Activated CD4-positive, alpha-beta memory T cell treated with anti-CD3 and anti-CD28 coated beads, Interleukin-2, amount 10 ng/mL, durations not matched to agents 7 days and 5 days (primary cell): ENCODE data around the gene CORO2B. TPM values are rescaled to one million over a fixed set of nuclear protein-coding genes. Genes with fewer than 3 reads are reported as not detected.

ENCODE experiments used
- CTCF ChIA-PET: fragments of 350-600 bp; sonication (Branson Sonifier 250); formaldehyde crosslinking; loops from one replicate; lab custom pipeline; 2021; ENCODE audit warnings: antibody characterized with exemption, inconsistent platforms; lab: Charles Lee
- POLR2A ChIA-PET: fragments of 350-600 bp; sonication (Branson Sonifier 250); formaldehyde crosslinking; loops from one replicate; lab custom pipeline; 2021; ENCODE audit warnings: antibody characterized with exemption; lab: Charles Lee
- DNase-seq: peaks from one replicate; pipeline ENCODE4 v3.0.0-alpha.2; 2020
- H3K27ac Mint-ChIP-seq: one replicate; pipeline ENCODE4 v1.8.0; 2021; ENCODE audit warnings: mild to moderate bottlenecking, mixed read lengths
- H3K27me3 Mint-ChIP-seq: one replicate; pipeline ENCODE4 v1.8.0; 2021; ENCODE audit warnings: mixed read lengths
- H3K36me3 Mint-ChIP-seq: one replicate; pipeline ENCODE4 v1.8.0; 2021; ENCODE audit warnings: low read depth, mixed read lengths
- H3K4me1 Mint-ChIP-seq: one replicate; pipeline ENCODE4 v1.8.0; 2021; ENCODE audit warnings: mixed read lengths
- H3K4me3 Mint-ChIP-seq: one replicate; pipeline ENCODE4 v1.8.0; 2021; ENCODE audit warnings: mild to moderate bottlenecking, mixed read lengths
- H3K9me3 Mint-ChIP-seq: one replicate; pipeline ENCODE4 v1.8.0; 2021; ENCODE audit warnings: mixed read lengths
- total RNA-seq, 2 experiments: library from RNA; stranded (reverse); gene quantifications; one replicate each; pipeline ENCODE4 v1.2.3, GENCODE V29; 2021

The CORO2B gene
- total RNA-seq, 2 experiments from 2014 or later = not detected

- H3K27ac Mint-ChIP-seq = no peak overlapping the region
- DNase-seq = no peak
- H3K4me1 Mint-ChIP-seq = no peaks in the 10 kb centered on the region
- no peaks in the 10 kb centered on the region for H3K36me3 Mint-ChIP-seq
- H3K4me3 Mint-ChIP-seq = no peak overlapping the region
- H3K27me3 Mint-ChIP-seq = peaks cover 8% of the 10 kb centered on the region
- ChIA-PET POLR2A (no interaction called here), CTCF (interaction anchor here (1.0 kb wide), 1 partner anchor 41 kb away, joined by 3 read pairs; no protein-coding TSS in a partner anchor)
- H3K9me3 Mint-ChIP-seq = no peaks in the 10 kb centered on the region
These were observed 136.3 kb downstream of the CORO2B start for GRCh38 chr15:68715111-68715510.

DNA sequence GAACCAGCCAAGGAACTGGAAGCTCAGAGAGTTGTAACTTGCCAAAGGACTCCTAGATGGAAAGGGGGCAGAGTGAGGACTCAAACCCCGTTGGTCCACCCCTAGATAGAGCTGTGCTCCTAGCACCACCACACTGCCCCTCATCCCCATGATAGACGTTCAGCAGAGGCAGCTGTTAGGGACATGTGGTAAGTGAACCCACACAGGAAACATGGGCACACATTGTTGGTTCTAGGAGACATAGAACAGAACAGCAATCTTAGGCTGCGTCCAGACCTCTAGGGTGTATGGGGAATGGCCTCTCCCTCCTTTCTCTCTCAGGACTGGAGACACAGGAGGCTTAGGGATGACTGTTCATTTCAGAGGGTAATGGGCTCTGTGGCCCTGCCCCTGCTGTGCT is 139.2 kb downstream of the CORO2B start:
- Mint-ChIP-seq H3K27me3 (peaks cover 11% of the 10 kb centered on the region), H3K4me3 (no peak overlapping the region), H3K36me3 (no peaks in the 10 kb centered on the region), H3K27ac (no peak overlapping the region), H3K9me3 (no peaks in the 10 kb centered on the region), H3K4me1 (no peaks in the 10 kb centered on the region)
- no peak for DNase-seq
- CTCF ChIA-PET = no interaction called here
- POLR2A ChIA-PET = no interaction called here

- H3K36me3 Mint-ChIP-seq = no peaks in the 10 kb centered on the region
- ChIA-PET CTCF (no interaction called here), POLR2A (no interaction called here)
- peaks cover 11% of the 10 kb centered on the region for H3K27me3 Mint-ChIP-seq
- H3K27ac Mint-ChIP-seq = no peak overlapping the region
- no peaks in the 10 kb centered on the region for H3K9me3 Mint-ChIP-seq
- H3K4me1 Mint-ChIP-seq = no peaks in the 10 kb centered on the region
- DNase-seq = no peak
- no peak overlapping the region for H3K4me3 Mint-ChIP-seq
These were observed 139.7 kb downstream of the CORO2B start for GRCh38 chr15:68718468-68718867.

- H3K4me3 Mint-ChIP-seq = no peak overlapping the region
- ChIA-PET POLR2A (no interaction called here), CTCF (no interaction called here)
- no peak for DNase-seq
- no peaks in the 10 kb centered on the region for H3K36me3 Mint-ChIP-seq
- no peaks in the 10 kb centered on the region for H3K4me1 Mint-ChIP-seq
- no peak overlapping the region for H3K27ac Mint-ChIP-seq
- H3K9me3 Mint-ChIP-seq = no peaks in the 10 kb centered on the region
- peaks cover 11% of the 10 kb centered on the region for H3K27me3 Mint-ChIP-seq
These were observed 140.3 kb downstream of the CORO2B start for GRCh38 chr15:68719051-68719450.

- Mint-ChIP-seq H3K27ac (no peak overlapping the region), H3K4me1 (no peaks in the 10 kb centered on the region), H3K36me3 (no peaks in the 10 kb centered on the region), H3K9me3 (no peaks in the 10 kb centered on the region), H3K4me3 (no peak overlapping the region), H3K27me3 (peaks cover 13% of the 10 kb centered on the region)
- POLR2A ChIA-PET = no interaction called here
- CTCF ChIA-PET = interaction anchor here (1.5 kb wide), 1 partner anchor 46 kb away, joined by 4 read pairs; no protein-coding TSS in a partner anchor
- DNase-seq = no peak
These were observed 140.9 kb downstream of the CORO2B start for GRCh38 chr15:68719672-68720071.

- DNase-seq = no peak
- no peaks in the 10 kb centered on the region for H3K4me1 Mint-ChIP-seq
- H3K36me3 Mint-ChIP-seq = no peaks in the 10 kb centered on the region
- peaks cover 8% of the 10 kb centered on the region for H3K27me3 Mint-ChIP-seq
- no peak overlapping the region for H3K27ac Mint-ChIP-seq
- no peaks in the 10 kb centered on the region for H3K9me3 Mint-ChIP-seq
- ChIA-PET POLR2A (no interaction called here), CTCF (no interaction called here)
- H3K4me3 Mint-ChIP-seq = no peak overlapping the region
These were observed 143.1 kb downstream of the CORO2B start for GRCh38 chr15:68721886-68722285.

GRCh38 chr15:68725736-68726135 is 146.9 kb downstream of the CORO2B start:
- H3K9me3 Mint-ChIP-seq = no peaks in the 10 kb centered on the region
- ChIA-PET CTCF (interaction anchor here (1.1 kb wide), 1 partner anchor 150 kb away, joined by 3 read pairs; no protein-coding TSS in a partner anchor), POLR2A (no interaction called here)

DNA sequence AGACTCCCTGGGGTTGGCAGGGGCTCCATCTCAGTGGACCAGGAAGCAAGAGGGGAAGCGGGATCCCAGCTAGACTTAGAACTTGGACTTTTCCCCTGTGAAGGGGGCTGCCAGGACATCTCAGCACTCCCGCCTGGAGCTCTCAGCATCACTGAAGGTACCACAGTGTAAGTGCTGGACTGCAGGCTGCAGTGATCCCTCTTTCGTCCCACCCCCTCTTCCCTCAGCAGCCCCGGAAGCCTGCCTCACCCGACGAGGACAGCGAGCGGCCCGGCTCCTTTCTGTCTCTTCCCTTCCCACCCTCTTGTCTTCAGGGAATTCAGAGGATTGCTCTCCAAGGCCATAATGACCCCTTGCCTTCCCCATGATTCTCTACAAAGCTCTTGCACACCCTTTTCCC is 147.5 kb downstream of the CORO2B start:
- H3K27ac Mint-ChIP-seq = no peak overlapping the region
- POLR2A ChIA-PET = no interaction called here

More at GRCh38 chr15:68725736-68726135, 146.9 kb downstream of the CORO2B start:
- Mint-ChIP-seq H3K36me3 (no peaks in the 10 kb centered on the region), H3K4me1 (no peaks in the 10 kb centered on the region), H3K27me3 (peaks cover 8% of the 10 kb centered on the region), H3K4me3 (no peak overlapping the region), H3K27ac (no peak overlapping the region)
- DNase-seq = no peak

GRCh38 chr15:68729789-68730411 is 151.1 kb downstream of the CORO2B start:
- Mint-ChIP-seq H3K4me1 (peaks cover 3% of the 10 kb centered on the region), H3K36me3 (no peaks in the 10 kb centered on the region), H3K27me3 (peaks cover 9% of the 10 kb centered on the region), H3K9me3 (no peaks in the 10 kb centered on the region), H3K4me3 (no peak overlapping the region), H3K27ac (no peak overlapping the region)
- ChIA-PET POLR2A (no interaction called here), CTCF (interaction anchor here (0.6 to 1.2 kb wide), 2 partner anchors 146 to 197 kb away, joined by 5 to 9 read pairs; no protein-coding TSS in a partner anchor)
- no peak for DNase-seq

More for the DNA sequence above, 147.5 kb downstream of the CORO2B start:
- Mint-ChIP-seq H3K9me3 (no peaks in the 10 kb centered on the region), H3K27me3 (peaks cover 8% of the 10 kb centered on the region), H3K36me3 (no peaks in the 10 kb centered on the region), H3K4me1 (no peaks in the 10 kb centered on the region), H3K4me3 (no peak overlapping the region)
- DNase-seq = no peak
- CTCF ChIA-PET = interaction anchor here (1.1 kb wide), 1 partner anchor 150 kb away, joined by 3 read pairs; no protein-coding TSS in a partner anchor

GRCh38 chr15:68730471-68730919 is 151.7 kb downstream of the CORO2B start:
- no peak for DNase-seq
- Mint-ChIP-seq H3K9me3 (no peaks in the 10 kb centered on the region), H3K27me3 (peaks cover 7% of the 10 kb centered on the region), H3K27ac (no peak overlapping the region), H3K36me3 (no peaks in the 10 kb centered on the region), H3K4me3 (no peak overlapping the region), H3K4me1 (peaks cover 3% of the 10 kb centered on the region)
- CTCF ChIA-PET = interaction anchor here (1.0 to 2.1 kb wide), 3 partner anchors 98 to 149 kb away, joined by 3 to 17 read pairs (median 7); no protein-coding TSS in a partner anchor
- POLR2A ChIA-PET = no interaction called here

DNA sequence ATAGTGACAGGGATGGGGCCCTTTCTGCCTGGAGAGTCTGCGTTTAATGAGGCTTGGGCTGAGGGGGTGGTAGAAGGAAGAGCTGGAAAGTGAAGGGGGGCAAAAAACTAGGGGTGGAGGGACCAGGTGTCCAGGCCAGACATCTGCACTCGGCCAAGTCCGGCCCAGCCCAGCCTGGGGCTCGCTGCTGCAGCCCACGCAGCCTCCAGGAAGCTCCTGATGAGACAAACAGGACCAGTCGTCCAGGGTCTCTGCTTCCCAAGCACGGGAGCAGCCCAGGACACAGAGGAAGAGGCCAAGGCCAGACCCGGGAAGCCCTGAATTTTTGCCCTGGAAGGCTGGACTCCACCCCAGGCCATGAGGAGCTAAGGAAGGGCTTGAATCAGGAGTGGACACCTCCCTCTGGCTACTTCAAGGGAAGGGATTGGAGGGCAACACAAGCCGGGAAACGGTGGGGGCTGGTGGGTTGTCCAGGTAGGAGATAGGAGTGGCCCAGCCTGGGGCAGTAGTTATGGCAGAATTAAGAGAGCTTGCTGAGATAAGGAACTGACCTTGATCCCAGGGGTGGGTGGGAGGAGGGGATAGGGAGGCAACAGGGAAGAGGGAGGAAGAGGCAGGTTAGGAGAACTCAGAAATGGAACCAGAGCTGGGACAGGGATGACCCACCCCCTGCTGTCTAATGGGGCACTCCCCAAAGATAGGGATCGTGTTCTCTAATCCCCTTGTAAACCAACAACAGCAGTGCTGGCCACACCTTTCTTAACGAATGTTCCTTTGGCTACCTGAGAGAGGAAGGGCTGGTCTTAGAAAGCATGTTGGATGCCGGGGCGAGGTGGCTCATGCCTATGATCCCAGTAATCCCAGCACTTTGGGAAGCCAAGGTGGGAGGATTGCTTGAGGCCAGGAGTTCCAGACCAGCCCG is 152.4 kb downstream of the CORO2B start:
- peaks cover 3% of the 10 kb centered on the region for H3K4me1 Mint-ChIP-seq
- no peak overlapping the region for H3K27ac Mint-ChIP-seq
- DNase-seq = no peak
- H3K9me3 Mint-ChIP-seq = no peaks in the 10 kb centered on the region
- H3K4me3 Mint-ChIP-seq = no peak overlapping the region
- H3K36me3 Mint-ChIP-seq = no peaks in the 10 kb centered on the region
- peaks cover 5% of the 10 kb centered on the region for H3K27me3 Mint-ChIP-seq
- ChIA-PET CTCF (interaction anchor here (1.0 to 2.1 kb wide), 3 partner anchors 97 to 148 kb away, joined by 3 to 17 read pairs (median 7); no protein-coding TSS in a partner anchor), POLR2A (no interaction called here)

DNA sequence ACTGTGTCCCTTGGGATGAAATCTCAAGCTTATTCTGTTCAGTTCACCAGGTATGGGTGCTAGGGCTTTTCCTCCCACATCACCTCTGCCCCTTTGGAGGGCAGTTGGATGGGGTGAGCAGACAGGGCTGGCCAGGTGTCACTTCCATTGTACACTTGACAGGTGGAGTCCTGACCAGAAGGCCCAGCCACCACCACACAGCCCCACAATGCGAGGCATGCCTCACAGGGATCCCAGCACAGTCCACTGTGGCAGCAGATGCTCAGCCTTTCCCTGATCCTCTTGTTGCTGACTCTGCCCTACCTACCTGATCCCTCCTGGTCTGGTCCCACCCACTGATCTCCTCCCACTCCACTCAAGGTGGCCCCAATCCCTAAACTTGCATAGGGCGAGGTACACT is 153.7 kb downstream of the CORO2B start:
- H3K36me3 Mint-ChIP-seq = no peaks in the 10 kb centered on the region
- H3K27me3 Mint-ChIP-seq = peaks cover 5% of the 10 kb centered on the region
- POLR2A ChIA-PET = no interaction called here
- CTCF ChIA-PET = interaction anchor here (1.9 to 2.1 kb wide), 2 partner anchors 96 to 143 kb away, joined by 7 to 17 read pairs; no protein-coding TSS in a partner anchor
- H3K9me3 Mint-ChIP-seq = no peaks in the 10 kb centered on the region
- H3K4me1 Mint-ChIP-seq = peaks cover 3% of the 10 kb centered on the region
- H3K4me3 Mint-ChIP-seq = no peak overlapping the region
- no peak for DNase-seq
- H3K27ac Mint-ChIP-seq = no peak overlapping the region

- Mint-ChIP-seq H3K4me1 (peaks cover 3% of the 10 kb centered on the region), H3K27ac (no peak overlapping the region), H3K9me3 (no peaks in the 10 kb centered on the region), H3K4me3 (no peak overlapping the region), H3K36me3 (no peaks in the 10 kb centered on the region), H3K27me3 (peaks cover 5% of the 10 kb centered on the region)
- no peak for DNase-seq
- POLR2A ChIA-PET = no interaction called here
- CTCF ChIA-PET = interaction anchor here (2.0 kb wide), 1 partner anchor 142 kb away, joined by 9 read pairs; no protein-coding TSS in a partner anchor
These were observed 154.9 kb downstream of the CORO2B start for GRCh38 chr15:68733666-68734065.
